ENCODE data around the gene CASKIN2.
"Not testable (repeated sequence)": the region's sequence is repeated elsewhere in the genome, so short reads cannot be mapped to it uniquely, and the experiment has no call there.

The CASKIN2 gene

DNA sequence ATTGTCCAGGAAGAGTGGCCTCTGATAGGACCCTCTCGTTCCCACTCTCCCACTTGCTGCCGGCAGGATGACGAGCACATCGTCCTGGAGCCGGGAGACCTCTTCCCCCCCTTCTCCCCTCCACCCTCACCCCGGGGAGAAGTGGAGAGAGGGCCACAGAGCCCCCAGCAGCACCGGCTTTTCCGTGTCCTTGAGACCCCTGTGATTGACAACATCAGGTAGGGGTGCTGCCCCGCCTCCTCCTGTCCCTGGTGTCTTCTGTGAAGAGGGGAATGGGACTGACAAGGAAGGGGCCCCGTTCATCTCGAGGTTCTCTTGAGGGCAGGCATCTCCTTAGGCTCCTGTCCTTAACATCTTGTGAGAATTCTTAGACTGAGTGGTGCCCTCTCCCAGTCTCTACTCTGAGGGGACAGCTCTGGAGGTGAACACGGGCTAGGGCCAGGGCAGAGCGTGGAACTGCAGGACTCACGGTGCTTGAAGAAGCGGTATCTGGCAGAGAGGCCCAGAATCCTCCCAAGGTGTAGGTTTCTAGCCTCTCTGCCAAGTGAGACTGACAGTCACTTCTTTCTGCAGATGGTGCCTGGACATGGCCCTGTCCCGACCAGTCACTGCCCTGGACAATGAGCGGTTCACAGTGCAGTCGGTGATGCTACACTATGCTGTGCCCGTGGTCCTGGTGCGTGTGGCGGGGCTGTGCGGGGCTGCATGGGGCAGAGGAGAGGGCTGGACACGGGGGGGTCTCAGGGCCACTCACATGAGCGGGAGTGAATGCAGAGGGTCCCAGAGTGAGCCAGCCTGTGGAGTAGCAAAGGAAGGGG is 26.4 kb downstream of the CASKIN2 start:
- no peak for DNase-seq (ENCODE audit: low spot score)

DNA sequence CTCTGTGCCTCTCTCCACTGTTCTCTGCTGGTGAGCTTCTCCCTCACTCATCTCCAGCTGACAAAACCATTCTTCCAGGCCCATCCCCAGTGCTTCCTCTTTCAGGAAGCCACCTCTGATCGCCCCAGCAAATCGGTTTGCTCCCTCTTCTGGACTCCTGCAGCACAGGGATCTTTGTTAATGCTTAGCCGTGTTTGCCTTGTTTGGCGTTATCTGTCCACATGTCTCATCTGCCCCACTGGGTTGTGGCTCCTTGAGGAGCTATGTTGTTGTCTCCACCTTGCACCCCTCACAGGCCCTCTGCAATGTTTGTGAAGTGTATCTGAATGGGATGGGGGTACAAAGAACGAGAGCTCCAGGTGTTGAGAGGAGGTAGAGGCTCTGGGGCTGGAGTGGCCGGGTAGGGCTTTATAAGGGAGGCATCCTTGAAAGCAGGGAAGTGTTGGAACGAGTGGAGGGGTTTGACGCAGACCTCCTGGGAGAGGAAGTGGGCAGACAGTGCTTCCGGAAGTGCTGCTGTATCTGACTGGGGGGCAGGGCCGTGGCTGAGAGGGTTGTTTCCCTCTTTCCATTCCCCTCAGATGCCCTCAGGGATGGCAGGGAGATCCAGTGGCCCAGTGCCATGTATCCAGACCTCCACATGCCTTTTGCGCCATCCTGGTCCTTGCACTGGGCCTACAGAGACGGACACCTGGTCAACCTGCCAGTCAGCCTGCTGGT is 27.8 kb downstream of the CASKIN2 start:
- no peak for DNase-seq (ENCODE audit: low spot score)

DNA sequence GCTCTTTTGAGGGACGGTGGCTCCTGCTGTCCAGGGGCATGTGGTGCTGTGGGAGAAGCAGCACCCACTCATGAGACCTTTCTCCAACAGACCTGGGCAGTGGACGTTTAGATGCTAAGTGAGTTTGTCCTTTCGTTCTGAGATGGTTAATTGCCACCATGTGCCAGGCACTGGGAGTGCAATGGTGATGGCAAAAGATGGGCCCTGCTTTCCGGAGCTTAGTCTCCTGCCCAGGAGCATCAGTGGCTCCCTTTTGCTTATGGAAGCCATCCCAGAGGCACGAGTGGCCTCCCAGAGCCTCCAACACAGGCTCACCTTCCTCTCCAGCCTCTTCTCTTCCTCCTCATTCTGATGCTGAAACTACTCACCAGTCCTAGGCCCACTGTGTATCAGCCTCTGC is 28.4 kb downstream of the CASKIN2 start:
- DNase-seq (ENCODE audit: low spot score), result no peak

DNA sequence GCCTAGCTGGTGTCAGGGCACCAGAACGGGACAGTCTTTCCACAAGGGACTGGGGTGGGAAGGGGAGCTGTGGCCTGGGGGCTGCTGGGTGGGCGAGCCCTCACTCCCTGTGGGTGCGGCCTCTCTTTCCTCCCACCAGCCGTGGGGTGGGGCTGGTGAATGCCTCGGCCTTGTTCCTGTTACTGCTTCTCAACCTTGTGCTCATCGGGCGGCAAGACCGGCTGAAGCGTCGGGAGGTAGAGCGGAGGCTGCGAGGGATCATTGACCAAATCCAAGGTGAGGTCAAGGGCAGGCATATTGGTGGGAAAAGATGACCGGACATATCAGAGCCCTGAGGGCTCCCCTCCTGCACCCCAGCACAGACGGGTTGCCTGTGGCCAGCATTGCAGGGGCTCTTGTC is 29.2 kb downstream of the CASKIN2 start:
- DNase-seq (ENCODE audit: low spot score), result no peak

DNA sequence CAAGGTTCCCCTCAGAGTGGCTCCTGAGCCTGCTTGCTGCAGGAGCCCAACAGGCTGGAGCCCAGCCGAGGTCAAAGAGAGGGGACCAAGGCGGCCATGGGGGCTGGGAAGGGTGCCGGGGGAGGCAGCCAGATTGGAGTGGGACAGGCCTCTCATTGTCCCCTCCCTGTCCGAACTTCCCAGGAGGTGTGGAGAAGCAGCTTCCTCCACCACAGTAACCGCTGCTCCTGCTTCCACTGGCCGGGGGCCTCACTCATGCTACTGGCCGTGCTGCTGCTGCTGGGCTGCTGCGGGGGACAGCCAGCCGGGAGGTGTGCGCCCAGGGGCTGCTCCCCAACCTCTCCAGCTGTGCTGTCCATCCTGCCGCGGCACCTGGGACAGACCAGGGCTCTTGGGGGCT is 29.6 kb downstream of the CASKIN2 start:
- DNase-seq (ENCODE audit: low spot score), result no peak

DNA sequence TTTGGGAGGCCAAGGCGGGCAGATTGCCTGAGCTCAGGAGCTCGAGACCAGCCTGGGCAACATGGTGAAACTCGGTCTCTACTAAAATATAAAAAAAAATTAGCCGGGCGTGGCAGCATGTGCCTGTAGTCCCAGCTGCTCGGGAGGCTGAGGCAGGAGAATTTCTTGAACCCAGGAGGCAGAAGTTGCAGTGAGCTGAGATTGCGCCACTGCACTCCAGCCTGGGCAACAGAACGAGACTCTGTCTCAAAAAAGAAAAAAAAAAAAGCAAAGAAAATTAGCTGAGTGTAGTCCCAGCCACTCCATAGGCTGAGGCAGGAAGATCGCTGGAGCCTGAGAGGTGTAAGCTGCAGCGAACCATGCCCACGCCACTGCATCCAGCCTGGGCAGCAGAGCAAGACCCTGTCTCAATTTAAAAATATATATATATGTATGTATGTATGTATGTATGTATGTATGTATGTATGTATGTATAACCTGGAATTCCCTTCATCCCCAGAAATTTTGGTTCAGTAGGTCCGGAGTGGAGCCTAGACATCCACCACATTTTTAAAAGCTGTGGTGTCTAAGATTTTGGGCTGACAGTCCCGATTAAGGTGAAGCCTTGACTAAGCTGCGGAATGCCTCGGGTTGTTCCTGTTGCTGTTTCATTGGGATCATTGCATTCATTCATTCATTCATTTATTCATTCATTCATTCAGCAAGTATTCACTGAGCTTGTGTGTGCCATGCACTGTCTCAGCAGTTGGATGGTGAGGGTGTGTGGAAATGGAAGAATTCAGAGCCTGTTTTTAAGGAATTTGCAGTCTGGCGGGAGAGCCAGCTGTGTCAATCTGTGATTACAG is 33.0 kb downstream of the CASKIN2 start:
- DNase-seq (ENCODE audit: low spot score), result no peak

DNA sequence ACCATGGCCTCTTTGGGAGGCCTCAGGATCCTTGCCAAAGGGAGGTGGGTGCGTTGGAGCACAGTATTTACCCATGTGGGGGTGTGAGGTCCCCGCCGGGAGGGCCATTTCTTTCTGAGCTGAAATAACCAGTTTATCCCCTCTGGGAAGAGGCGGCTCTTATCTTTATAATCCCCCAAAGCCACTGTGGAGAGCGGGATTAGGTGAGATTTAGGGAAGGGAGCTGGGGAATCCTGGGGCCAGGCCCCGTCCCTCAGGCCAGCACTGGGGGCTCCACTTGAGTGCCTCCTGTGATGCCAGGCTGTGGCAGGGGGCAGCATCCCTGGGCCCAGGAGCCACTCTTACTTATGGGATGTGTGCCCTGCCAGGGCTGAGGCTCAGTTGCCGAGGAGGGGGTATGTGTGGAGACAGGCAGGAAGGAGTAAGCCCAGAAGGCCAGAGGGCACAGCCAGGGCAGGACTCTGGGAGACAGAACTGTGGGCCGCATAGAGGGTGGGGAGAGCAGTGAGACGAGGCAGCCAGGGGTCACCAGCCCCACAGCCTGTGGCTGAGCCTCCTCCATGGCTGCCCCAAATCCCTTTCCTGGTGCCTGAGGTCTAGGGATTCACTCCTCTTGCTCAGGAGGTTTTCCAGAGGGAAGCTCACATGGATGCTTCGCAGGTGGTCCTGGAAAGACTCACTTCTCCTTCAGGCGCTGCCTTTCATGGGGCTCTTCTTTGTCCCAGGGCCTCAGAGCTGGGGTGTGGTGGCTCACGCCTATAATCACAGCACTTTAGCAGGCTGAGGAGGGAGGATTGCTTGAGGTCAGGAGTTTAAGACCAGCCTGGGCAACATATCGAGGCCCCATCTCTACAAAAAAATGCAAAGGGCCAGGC is 33.9 kb downstream of the CASKIN2 start:
- DNase-seq (ENCODE audit: low spot score), result no peak

DNA sequence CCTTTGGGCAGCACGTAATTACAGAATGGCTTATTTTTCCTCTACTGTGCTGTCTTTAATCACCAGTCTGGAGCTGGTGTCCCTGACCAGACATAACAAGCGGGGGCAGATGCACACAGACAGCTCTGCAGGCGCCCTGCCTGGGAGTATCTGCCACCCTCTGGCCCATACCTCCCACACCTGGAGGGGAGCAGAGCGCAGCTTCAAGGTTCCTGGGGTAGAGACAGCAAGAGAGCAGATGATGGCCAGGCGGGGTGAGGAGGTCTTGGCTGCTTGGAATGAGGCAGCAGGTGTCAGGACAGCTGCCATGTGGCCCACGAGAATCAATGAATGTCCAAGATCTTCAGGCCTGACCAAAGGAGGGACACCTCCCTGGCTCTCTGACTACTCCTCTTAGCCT is 35.1 kb downstream of the CASKIN2 start:
- DNase-seq (ENCODE audit: low spot score), result no peak

DNA sequence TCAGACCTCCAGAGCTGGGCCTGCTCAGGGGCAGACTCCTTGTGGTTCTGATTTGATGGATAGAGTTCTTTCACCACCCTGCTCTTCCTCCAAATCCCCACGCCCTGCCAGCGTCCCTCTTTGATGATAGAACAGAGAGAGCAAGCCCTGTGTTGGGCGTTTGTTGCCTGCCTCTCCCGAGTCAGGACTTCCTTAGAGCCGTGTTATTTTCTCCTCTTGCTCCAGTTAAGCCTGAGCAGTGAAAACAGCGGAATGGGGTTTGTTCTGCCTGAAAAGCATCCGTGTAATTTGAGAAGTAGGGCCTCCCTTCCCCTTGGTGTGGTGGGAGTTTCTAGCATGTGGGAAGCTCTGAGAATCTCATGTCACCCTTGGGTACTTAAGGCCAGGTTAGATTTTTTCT is 36.8 kb downstream of the CASKIN2 start:
- DNase-seq (ENCODE audit: low spot score), result no peak

DNA sequence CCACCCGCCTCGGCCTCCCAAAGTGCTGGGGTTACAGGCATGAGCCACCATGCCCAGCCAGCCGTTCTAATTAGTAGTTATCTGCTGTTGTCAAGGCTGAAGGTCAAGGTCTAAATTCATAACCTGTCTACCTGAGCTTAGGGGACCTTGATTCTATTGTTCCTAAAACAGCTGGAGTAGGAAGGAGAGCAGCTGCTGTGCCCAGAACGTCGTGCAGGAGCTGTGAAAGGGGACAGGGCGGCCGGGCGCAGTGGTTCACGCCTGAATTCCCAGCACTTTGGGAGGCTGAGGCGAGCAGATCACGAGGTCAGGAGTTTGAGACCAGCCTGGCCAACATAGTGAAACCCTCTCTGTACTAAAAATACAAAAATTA is 37.9 kb downstream of the CASKIN2 start:
- not testable (repeated sequence) for DNase-seq (ENCODE audit: low spot score)

DNA sequence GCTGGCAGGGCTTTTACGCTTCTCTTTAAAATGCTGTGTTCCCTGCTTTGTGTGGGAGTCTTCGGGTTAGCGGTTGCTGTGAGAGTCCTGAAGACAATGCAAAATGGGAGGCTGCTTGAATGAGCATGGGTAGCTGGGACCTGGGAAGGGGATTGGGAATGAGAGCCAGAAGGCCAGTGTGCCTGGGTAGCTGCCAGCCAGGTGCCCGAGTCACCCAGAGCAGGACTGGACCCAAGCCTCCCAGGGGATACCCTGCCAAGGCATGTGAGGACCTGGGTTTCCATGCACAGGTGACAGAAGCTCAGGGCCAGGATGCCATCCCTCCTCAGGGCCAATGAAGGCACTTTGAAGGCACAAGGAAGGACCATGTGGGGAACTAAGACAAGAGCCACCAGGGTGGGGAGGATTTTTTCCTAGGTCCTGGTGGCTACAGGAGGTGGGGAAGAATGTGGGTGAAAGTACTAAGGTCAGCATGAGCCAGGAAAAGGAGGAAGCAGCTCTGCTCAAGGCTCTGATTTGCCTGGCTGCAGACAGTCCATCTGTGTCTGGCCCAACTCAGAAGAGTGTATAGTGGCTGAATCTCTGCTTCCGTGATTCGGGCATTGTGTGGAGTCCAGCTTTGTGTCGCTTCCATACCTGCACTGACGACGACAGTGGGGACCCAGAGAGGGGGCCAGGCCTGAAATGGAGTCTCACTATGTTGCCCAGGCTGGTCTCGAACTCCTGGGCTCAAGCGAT is 38.4 kb downstream of the CASKIN2 start:
- no peak for DNase-seq (ENCODE audit: low spot score)

DNA sequence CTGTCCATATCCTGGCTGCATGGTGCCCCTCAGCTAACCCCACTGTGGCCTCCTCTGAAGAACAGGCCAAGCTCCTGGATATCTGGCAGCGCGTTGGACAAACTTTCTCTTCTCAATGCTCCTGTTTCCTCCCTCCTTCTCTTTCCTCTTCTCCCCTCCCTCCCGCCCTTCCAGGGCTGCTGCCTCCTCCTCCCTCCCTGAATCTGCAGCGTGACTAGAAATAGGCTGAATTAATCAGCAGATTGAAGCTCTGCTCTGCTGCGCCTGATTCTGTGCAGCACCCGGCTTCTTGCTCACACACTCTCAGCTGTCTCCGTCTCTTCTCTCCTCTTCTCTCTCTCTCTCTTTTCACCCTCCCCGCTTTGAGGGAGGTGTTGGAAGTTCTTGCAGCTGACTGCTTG is 39.1 kb downstream of the CASKIN2 start:
- DNase-seq (ENCODE audit: low spot score), result no peak

DNA sequence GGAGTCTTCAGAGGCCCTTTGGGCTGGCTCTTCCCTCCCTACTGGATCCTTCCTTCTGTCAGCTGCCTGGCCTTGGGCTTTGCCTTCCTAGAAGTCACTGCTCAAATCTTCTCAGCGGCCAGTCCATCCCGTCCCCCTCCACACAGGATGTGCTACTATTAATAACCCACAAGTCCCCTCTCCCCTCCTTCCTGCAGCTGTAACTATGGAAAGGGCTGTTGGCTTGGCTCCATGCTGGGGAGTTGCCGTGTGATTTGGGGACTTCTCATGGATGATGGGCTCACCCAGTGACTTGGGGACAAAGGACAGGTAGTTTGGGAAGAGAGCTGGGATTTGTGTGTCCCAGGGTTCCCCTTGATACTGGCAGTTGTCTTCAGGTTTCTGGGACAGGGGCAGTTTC is 39.5 kb downstream of the CASKIN2 start:
- DNase-seq (ENCODE audit: low spot score), result no peak

DNA sequence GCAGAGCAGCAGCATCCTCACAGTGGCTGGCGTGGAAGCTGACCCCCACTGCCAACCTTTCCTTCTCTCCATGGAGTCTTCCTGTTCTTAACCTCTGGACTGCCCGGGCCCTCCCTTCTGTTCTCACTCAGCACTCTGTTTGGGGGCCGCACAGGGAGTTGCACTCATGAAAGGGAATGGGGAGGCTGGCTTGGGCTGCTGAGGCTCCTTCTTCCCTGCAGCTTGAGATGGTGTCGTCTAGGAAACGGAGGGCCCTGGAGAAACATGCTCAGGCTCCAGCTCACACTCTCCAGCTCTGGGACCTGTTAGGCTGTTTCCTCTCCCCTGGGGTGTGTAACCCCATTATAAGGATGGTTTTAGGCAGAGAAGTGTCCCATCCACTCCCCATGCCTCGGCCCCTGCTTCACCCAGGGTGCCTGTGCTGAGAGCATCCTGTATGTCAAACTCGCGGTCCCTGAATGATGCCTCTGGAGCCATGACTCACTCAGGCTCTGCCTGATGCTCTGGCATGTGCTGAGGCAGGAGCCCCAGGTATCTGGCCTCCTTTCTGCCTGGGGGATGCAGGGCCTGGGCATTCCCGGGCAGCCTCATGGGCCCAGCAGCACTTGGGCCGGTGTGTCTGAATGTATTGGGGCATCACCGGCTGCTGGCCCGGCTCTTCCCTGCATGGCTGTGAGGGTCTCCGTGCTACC is 40.0 kb downstream of the CASKIN2 start:
- DNase-seq (ENCODE audit: low spot score), result no peak

DNA sequence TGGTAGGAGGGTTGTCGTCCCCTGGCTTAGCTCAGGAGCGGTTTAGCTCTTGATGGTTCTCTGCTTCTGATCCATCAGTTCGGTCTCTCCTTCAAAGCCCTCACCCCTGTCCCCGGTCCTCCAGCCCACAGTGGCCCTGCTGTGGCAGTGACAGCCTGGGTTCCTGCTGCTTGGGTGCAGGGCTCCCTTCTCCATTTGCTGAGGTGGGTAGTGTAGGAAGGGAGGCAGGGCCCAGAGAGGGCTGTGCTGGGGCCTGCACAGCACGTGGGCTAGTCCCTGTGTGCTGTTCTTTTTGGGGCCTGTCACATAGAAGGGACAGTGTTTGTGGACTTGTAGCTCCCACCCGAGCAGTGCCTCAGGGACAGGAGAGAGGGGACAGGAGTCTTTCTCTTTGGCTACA is 40.6 kb downstream of the CASKIN2 start:
- no peak for DNase-seq (ENCODE audit: low spot score)

DNA sequence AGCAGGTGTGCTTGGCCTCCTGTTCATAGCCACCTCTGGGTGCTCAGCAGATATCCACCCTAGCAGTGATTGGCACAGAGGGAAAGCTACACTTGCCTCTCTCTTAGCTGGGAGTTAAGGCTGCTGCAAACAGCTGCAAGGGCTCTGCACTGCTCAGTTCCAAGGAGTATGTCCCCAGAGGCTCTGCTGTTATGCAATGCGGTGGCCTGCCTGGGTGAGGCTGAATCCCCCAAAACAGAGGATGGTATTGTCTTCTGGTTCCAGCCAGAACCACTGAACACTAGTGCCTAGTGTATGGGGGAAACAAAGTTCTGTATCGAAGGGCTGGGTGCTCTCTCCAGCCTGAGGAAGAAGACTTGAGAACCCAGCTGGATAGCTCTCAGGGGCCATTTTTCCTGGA is 42.1 kb downstream of the CASKIN2 start:
- DNase-seq (ENCODE audit: low spot score), result no peak

DNA sequence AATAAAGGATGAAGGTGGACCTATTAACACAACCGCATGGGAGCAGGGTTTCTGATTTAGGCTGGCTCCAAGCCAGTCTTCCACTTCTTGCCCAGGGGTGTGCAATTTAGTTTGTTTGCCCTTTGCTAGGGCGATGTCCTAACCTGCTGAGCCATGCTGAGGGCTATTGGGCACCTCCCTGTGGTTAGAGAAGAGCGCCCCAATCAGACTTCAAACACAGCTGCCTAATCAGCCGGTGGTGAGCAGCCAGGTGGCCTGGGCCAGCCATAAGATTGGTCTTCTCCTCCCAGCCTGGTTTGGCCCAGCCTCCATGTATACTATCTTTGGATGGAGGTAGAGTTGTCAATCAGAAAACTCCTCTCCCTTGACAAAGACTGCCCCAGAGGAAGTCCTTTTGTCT is 43.2 kb downstream of the CASKIN2 start:
- DNase-seq (ENCODE audit: low spot score), result no peak

DNA sequence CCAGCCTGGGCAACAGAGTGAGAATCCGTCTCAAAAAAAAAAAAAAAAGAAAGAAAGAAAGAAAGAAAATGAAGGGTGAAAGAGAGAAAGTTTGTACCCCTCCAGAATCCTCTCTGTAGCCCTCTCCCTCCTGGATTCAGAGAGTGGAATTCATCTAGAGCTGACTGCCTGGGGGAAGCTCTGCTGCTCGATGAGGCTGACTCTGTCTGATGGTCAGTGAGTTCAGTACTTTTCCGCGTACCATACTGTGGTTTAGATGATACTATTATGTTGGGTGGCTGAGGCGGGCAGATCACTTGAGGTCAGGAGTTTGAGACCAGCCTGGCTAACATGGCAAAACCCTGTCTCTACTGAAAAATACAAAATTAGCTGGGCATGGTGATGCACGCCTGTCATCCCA is 44.1 kb downstream of the CASKIN2 start:
- DNase-seq (ENCODE audit: low spot score), result no peak

DNA sequence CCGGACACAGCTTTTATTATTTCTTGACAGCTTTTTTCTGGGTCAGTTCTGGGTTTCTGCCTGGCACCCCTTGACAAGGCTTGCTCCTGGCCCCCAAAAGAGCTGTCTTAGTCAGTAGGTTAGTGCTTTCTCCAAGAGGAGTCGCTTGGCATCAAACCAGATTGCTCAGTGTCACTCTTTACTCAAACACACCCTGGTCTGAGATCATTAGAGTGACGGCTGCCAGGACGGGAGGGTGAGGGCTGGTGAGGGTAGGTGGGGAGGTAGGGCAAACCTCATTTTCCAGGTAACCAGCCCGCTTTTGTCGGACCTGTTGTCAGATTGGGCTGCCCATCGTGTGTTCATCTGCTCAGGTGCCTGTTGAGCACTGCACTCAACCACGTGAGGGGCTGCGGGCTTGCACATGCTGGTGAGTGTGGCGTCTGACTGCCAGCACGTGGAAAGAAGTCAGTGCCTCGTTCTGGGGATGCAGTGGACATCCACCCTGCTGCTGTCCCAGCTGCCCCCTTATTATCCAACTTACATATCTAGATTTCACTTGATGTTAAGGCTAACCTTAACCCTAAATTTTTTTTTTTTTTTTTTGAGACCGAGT is 46.5 kb downstream of the CASKIN2 start:
- no peak for DNase-seq (ENCODE audit: low spot score)

DNA sequence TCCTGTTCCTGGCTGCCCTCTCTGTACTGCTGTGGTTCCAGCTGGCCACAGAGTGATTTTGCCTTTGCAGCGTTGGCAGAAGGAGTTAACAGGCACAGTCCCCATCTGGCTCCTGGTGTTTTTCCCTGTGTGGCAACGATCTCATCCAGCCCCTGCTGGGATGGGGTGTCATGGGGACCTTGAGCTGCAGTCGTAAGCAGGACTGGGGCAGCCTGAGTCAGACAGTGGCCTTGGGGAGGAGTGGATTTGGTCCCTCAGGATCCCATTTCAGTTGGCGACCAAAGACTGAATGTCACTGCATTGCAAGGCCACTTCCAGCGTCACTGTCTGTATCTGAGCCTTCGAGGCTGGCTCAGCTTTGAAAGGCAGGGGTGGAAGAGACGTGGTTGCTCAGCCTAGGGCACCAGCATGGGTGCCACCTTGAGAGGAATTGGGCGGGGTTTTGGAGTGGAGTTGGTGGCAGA is 47.0 kb downstream of the CASKIN2 start:
- no peak for DNase-seq (ENCODE audit: low spot score)

Measured in GM03348 (cell line).